ENCODE results near the gene MYO7A.
A peak's percentile ranks its signal among the peaks of the same experiment; 100 is the strongest.

MYO7A gene

DNA sequence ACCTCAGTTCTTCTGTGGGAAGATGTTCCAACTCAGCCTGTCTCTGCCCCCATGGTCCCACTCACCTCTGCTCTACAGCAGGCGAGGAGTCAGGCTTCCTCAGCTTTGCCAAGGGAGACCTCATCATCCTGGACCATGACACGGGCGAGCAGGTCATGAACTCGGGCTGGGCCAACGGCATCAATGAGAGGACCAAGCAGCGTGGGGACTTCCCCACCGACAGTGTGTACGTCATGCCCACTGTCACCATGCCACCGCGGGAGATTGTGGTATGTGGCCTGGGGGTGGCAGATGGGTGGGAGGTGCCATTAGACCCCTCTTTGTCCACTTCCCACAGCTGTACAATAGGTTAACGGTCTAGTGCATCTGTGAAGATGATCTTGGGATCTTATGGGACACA is 73.3 kb downstream of the MYO7A start:
- H3K4me3 ChIP-seq: no peak overlapping the region
- H3K36me3 ChIP-seq: no peaks in the 10 kb centered on the region
- H3K9me3 ChIP-seq: no peaks in the 10 kb centered on the region
- H3K9ac ChIP-seq: no peak overlapping the region
- H3K27ac ChIP-seq: peak overlapping the region; percentile 44; the same call in 1 of the 2 replicates
- no peak for TF ChIP-seq Cebpa-rat (IDR thresholded peaks at IDR 0.05)
- H3K4me1 ChIP-seq: peaks cover 58% of the 10 kb centered on the region
- no peaks in the 10 kb centered on the region for H4K20me1 ChIP-seq
- H3K4me2 ChIP-seq: no peak overlapping the region
- no peaks in the 10 kb centered on the region for H3K27me3 ChIP-seq

DNA sequence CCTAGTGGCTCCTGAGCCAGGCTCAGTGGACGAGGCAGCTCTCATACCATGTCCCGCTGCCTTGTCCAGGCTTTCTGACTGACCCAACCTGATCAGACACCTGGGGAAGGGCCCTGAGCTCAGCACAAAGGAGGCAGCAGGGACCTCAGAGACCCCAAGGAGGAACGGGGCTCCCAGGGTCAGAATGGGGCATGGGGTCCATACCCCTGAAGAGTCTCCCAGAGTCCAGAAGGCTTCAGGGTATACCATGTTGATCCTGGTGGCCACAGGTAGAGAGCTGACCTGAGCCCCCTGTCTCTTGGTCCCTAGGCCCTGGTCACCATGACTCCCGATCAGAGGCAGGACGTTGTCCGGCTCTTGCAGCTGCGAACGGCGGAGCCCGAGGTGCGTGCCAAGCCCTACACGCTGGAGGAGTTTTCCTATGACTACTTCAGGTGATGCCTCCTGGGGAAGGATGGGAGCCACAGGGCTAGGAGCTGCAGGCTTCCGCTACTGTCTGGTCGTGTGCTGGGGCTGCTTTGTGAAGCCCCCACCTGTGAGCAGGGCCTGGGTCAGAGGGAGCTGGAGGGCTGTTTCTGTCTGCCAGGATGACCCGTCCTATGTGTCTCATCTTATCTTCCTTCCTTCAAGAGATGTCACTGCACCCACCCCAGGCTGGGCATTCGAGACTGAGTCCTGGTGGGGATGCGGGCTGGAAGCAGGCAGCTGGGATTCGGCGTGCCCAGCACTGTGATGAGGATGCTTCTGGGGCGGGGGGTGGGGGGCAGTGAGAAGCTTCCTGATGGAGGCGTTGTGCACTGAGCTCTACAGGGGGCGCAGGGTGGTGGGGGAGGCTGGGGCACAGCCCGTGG is 74.2 kb downstream of the MYO7A start:
- H4K20me1 ChIP-seq: no peaks in the 10 kb centered on the region
- no peak overlapping the region for H3K4me3 ChIP-seq
- peak overlapping the region; percentile 22; the same call in 1 of the 2 replicates for H3K27ac ChIP-seq
- H3K9ac ChIP-seq: no peak overlapping the region
- H3K36me3 ChIP-seq: no peaks in the 10 kb centered on the region
- no peaks in the 10 kb centered on the region for H3K27me3 ChIP-seq
- H3K4me1 ChIP-seq: peaks cover 62% of the 10 kb centered on the region
- TF ChIP-seq Cebpa-rat (IDR thresholded peaks at IDR 0.05): no peak
- H3K9me3 ChIP-seq: no peaks in the 10 kb centered on the region
- peak overlapping the region; percentile 26; the same call in 1 of the 2 replicates for H3K4me2 ChIP-seq

DNA sequence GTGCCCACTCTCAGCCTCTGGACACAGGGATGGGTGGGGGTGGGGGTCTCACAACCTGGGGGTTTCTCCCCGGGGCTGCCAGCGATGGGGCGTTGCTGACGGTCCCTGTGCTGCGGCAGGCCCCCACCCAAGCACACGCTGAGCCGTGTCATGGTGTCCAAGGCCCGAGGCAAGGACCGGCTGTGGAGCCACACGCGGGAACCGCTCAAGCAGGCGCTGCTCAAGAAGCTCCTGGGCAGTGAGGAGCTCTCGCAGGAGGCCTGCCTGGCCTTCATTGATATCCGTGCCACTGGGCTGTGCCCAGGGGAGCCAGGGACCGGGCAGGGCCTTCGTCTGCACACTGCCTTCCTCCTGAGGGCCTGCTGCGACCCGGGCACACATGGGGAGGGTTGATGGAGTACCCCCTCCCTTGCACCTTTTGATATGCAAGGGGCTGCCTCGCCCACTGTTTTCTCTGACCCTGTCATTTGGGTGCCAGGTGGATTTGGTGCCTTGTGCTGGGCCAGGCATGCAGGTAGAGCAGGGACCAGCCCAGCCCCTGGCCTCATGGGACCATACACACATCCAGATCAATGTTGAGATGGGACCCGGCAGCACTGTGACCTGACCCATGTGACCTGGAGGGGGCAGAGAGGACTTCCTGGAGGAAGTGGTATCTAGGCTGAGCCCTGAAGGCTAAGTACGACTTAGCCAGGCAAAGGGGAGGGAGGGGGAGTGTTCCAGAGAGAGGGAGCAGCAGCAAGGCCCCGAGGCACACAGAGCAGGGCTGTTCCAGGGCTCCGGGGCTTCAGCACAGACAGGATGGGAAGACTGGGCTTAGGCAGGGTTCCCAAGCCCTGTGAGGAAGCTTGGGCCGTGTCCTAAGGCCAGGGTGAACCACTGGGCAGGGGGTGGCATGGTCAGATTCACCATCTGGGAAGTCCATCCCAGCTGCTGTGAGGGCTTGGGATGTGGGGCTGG is 75.2 kb downstream of the MYO7A start:
- Histone ChIP-seq H3K4me2 (peak overlapping the region; percentile 88), H3K27me3 (no peaks in the 10 kb centered on the region), H4K20me1 (no peaks in the 10 kb centered on the region), H3K36me3 (no peaks in the 10 kb centered on the region), H3K27ac (peak overlapping the region; percentile 87), H3K9me3 (no peaks in the 10 kb centered on the region), H3K4me3 (peak overlapping the region; percentile 47; the same call in 1 of the 2 replicates), H3K4me1 (peaks cover 72% of the 10 kb centered on the region), H3K9ac (peak overlapping the region; percentile 71)
- no peak for TF ChIP-seq Cebpa-rat (IDR thresholded peaks at IDR 0.05)

GRCh38 chr11:77203901-77204753 is 76.1 kb downstream of the MYO7A start:
- H3K4me1 ChIP-seq: peaks cover 81% of the 10 kb centered on the region
- no peaks in the 10 kb centered on the region for H3K36me3 ChIP-seq
- TF ChIP-seq Cebpa-rat (IDR thresholded peaks at IDR 0.05): no peak
- peak overlapping the region; percentile 88 for H3K4me2 ChIP-seq
- H3K9ac ChIP-seq: peak overlapping the region; percentile 71
- no peaks in the 10 kb centered on the region for H3K9me3 ChIP-seq
- no peaks in the 10 kb centered on the region for H3K27me3 ChIP-seq
- H4K20me1 ChIP-seq: no peaks in the 10 kb centered on the region
- peak overlapping the region; percentile 87 for H3K27ac ChIP-seq
- peak overlapping the region; percentile 47; the same call in 1 of the 2 replicates for H3K4me3 ChIP-seq

GRCh38 chr11:77204754-77205466 is 76.9 kb downstream of the MYO7A start:
- peak overlapping the region; percentile 87 for H3K27ac ChIP-seq
- no peaks in the 10 kb centered on the region for H3K36me3 ChIP-seq
- no peaks in the 10 kb centered on the region for H4K20me1 ChIP-seq
- peaks cover 82% of the 10 kb centered on the region for H3K4me1 ChIP-seq
- TF ChIP-seq Cebpa-rat (IDR thresholded peaks at IDR 0.05): no peak
- H3K4me2 ChIP-seq: peak overlapping the region; percentile 88
- peak overlapping the region; percentile 47 for H3K4me3 ChIP-seq
- H3K27me3 ChIP-seq: no peaks in the 10 kb centered on the region
- H3K9me3 ChIP-seq: no peaks in the 10 kb centered on the region
- H3K9ac ChIP-seq: peak overlapping the region; percentile 71; the same call in 1 of the 2 replicates

- Histone ChIP-seq H3K36me3 (no peaks in the 10 kb centered on the region), H4K20me1 (no peaks in the 10 kb centered on the region), H3K9ac (peak overlapping the region; percentile 71; the same call in 1 of the 2 replicates), H3K27ac (peak overlapping the region; percentile 87), H3K4me3 (peak overlapping the region; percentile 33; the same call in 1 of the 2 replicates), H3K27me3 (no peaks in the 10 kb centered on the region), H3K4me1 (peaks cover 82% of the 10 kb centered on the region), H3K9me3 (no peaks in the 10 kb centered on the region), H3K4me2 (peak overlapping the region; percentile 88)
- no peak for TF ChIP-seq Cebpa-rat (IDR thresholded peaks at IDR 0.05)
Observed at GRCh38 chr11:77205467-77206263, 77.6 kb downstream of the MYO7A start.

- Histone ChIP-seq H3K4me2 (peak overlapping the region; percentile 88), H3K27me3 (no peaks in the 10 kb centered on the region), H3K9ac (peak overlapping the region; percentile 50; the same call in 1 of the 2 replicates), H3K27ac (peak overlapping the region; percentile 87), H3K36me3 (no peaks in the 10 kb centered on the region), H3K9me3 (no peaks in the 10 kb centered on the region), H3K4me3 (no peak overlapping the region), H3K4me1 (peaks cover 75% of the 10 kb centered on the region), H4K20me1 (no peaks in the 10 kb centered on the region)
- TF ChIP-seq Cebpa-rat (IDR thresholded peaks at IDR 0.05): no peak
Observed at GRCh38 chr11:77206264-77207018, 78.4 kb downstream of the MYO7A start.

Data from BLaER1 (cell line).